Lower leg skin (tissue), 3 donors: ENCODE results near the gene TRPM3.

Source experiments
- POLR2A ChIP-seq, 2 donors: fragments of 450-650 bp; IDR thresholded peaks; one replicate each; pipeline ENCODE4 v1.6.1; 2016 to 2017; ENCODE audit warnings: antibody characterized with exemption in 2 of 2, mild to moderate bottlenecking in 1 of 2, moderate library complexity in 1 of 2
- TF ChIP-seq, protein P1 (sequence below), 3 donors: fragments of 450-650 bp; IDR thresholded peaks; one replicate each; pipeline ENCODE4 v1.5.1; 2016; ENCODE audit warnings: antibody characterized with exemption in 3 of 3, mild to moderate bottlenecking in 3 of 3, moderate library complexity in 2 of 3

DNA sequence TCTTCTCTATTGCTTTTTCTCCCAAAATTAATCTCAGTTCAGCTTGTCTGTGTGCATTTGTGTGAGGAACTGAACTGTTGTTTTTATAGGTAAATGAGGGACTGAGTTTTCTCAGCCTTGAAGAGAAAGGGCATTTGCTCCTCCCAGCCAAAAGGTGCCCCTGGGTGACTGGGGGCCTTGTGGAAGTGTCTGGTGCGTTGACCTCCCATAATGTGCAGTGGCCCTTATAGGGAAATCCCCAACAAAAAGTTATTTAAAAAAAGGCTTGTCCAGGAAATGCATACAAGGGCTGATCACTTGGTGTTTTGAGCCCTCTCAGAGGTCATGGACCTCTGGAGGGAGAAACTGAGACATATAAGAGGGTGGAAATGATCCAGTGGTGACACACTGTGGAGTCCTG, 467.3 kb downstream of the TRPM3 start:
- TF ChIP-seq, protein P1, sequence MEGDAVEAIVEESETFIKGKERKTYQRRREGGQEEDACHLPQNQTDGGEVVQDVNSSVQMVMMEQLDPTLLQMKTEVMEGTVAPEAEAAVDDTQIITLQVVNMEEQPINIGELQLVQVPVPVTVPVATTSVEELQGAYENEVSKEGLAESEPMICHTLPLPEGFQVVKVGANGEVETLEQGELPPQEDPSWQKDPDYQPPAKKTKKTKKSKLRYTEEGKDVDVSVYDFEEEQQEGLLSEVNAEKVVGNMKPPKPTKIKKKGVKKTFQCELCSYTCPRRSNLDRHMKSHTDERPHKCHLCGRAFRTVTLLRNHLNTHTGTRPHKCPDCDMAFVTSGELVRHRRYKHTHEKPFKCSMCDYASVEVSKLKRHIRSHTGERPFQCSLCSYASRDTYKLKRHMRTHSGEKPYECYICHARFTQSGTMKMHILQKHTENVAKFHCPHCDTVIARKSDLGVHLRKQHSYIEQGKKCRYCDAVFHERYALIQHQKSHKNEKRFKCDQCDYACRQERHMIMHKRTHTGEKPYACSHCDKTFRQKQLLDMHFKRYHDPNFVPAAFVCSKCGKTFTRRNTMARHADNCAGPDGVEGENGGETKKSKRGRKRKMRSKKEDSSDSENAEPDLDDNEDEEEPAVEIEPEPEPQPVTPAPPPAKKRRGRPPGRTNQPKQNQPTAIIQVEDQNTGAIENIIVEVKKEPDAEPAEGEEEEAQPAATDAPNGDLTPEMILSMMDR (IDR thresholded peaks at IDR 0.05) = no peak
- no peak for TF ChIP-seq POLR2A (IDR thresholded peaks at IDR 0.05)
